Right renal pelvis (tissue), 4 donors: ENCODE measurements around the gene MTOR. TPM values are rescaled to one million over a fixed set of nuclear protein-coding genes. Genes with fewer than 3 reads are reported as not detected.
A peak's percentile ranks its signal among the peaks of the same experiment; 100 is the strongest.
"Not testable (repeated sequence)": the region's sequence is repeated elsewhere in the genome, so short reads cannot be mapped to it uniquely, and the experiment has no call there.

Experiments
- DNase-seq, 4 donors: peaks; one replicate each; pipeline ENCODE4 v3.0.0-alpha.2; 2013; ENCODE audit warnings: low read depth in 4 of 4, low spot score in 3 of 4, missing footprints in 1 of 4
- polyA plus RNA-seq, 4 donors: library from polyadenylated mRNA; unstranded; fragments of 120-200 nt; gene quantifications; one replicate each; pipeline ENCODE4 v1.2.1, GENCODE V29; 2013; ENCODE audit not compliant: insufficient read length in 4 of 4

MTOR gene
- polyA plus RNA-seq, 4 donors = 36.7 to 44.1 (median 39.4) TPM

DNA sequence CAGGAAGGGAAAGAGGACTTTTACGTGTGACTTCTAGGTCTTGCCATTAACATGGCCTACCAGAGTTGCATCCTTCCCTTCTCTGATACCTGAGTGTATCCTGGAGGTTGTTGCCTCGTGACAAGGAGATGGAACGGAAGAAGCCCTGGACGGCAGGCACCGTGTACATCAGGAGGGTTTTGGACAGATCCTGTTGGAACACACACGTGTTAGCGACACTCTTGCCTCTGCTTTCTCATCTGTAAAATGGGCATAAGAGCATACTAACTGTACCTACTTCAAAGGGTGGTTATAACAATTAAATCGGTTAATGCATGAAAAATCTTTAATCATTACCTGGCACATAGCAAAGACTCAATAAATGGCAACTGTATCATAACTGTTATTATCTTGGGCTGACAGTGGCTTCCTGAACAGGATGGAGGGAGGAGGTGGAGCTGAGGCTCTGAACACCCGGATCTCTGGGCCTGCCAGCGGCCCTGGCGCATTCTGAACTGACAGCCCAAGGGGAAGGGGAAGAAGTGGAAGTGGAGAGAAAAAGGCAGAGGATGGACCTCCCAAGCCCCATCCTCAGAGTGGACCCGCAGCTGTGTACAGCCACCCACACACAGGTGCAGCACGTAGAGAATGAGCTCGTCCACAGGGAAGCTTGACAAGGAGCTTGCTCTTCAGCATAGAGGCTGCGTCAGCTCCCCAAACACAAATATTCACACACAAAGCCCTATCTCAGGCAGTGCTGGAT, 132.5 kb downstream of the MTOR start:
- DNase-seq = no peak

DNA sequence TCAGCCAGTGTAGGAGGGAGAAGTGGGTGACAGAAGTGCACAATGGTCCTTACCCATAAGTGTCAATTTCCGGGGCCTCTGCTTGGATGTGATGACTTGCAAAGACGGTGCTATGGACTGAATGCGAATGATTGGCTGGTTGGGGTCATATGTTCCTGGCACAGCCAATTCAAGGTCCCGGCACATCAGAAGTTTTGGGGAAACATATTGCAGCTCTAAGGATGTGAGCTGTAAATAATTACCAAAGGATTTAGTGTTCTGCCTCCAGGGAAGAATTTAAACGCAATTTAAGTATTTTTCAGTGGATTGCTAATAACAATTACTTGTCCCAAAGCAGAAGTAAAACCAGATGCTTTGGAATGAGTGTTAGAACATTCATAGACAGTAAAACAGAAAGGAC, 135.8 kb downstream of the MTOR start:
- DNase-seq = no peak

DNA sequence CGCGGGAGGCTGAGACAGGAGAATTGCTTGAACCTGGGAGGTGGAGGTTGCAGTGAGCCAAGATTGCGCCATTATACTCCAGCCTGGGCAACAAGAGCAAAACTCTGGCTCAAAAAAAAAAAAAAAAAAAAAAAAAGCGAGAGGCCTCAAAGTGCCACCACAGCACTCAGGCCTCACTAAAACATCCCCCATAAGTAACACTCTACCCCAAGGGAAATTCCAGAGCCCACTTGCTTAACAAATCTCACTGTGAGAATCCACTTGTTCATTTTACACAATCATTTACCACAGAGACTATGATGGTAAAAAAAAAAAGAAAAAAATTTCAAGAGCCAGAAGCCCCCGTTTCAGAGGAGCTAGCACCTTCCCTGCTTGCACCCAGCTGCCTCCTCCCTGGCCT, 136.4 kb downstream of the MTOR start:
- DNase-seq = no peak

DNA sequence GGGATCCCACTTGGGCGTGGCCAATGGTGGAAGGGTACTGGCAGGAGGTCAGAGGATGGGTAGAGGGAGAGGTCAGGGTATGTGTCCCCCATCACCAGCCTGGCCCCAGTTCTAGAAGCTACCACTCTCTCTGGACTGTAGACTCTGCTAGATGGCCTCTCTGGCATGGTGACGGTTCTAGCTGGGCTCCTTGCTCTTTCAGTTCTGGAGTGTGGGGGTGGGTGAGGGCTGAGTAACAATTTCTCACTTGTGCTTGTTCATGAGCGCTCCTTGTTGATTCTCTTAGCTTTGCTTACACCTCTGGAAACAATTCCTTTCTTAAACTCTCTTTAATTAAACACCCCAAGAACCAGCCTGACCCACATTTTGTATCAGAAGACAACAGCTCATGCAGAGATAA, 137.4 kb downstream of the MTOR start:
- DNase-seq = no peak

DNA sequence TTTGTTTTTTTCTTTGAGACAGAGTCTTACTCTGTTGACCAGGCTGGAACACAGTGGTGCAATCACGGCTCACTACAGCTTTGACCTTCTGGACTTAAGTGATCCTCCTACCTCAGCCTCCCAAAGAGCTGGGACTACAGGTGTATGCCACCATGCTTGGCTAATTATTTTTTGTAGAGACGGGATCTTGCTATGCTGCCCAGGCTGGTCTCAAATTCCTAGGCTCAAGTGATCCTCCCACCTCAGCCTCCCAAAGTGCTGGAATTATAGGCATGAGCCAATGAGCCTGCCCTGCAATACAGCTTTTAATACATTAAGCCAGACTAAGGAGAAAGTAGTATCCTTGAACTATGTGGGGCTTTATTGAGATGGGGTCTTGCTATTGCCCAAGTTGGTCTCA, 146.0 kb downstream of the MTOR start:
- no peak for DNase-seq

DNA sequence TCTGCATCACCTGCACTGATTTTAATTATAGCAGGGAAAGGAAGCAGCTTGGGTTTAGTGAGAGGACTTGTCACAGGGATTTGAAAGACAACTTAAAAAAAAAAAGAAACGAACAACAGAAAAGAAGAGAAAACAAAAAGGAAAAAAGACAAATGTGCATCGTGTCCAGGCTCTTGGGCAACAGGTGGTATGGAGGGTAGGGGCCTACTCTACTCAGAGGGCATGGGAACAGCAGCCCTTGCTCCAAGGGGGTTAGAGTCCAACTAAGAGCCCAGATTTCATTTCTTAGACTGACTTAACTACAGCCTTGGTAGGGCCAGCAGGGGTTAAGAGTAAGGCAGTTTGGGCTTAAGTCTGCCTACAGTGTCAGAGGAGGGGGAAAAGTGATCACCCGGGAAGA, 147.4 kb downstream of the MTOR start:
- no peak for DNase-seq

DNA sequence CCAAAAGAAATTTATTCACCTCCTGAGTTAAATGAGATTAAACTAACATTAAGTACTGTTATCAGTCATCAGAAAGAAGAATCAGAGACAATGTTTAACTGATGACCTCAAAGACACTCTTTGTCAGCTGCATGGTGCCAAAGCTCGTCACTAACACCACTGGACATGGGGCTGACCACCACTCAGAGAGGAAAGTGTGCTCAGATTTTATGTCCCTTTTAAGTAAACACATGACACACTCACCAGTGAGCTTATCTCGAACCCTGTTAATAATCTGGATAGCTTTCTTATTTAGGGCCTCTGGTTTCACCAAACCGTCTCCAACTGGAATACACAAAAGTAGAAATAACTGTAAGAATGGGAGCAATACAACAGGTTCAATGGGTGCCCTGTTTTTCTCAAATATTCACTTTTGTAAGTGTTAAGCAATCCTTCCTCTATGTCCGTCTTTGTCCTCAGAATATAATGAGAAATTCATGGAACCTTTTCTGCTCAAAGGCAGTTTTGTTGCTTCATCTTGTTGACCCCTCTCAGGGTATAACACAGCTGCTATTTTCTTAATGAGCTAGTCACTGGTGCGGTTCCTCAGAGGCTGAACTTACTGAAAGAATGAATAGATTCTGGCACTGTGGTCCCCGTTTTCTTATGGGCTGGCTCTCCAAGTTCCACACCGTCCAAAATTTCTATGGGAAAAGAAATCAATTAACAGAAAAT, 153.1 kb downstream of the MTOR start:
- DNase-seq = no peak

DNA sequence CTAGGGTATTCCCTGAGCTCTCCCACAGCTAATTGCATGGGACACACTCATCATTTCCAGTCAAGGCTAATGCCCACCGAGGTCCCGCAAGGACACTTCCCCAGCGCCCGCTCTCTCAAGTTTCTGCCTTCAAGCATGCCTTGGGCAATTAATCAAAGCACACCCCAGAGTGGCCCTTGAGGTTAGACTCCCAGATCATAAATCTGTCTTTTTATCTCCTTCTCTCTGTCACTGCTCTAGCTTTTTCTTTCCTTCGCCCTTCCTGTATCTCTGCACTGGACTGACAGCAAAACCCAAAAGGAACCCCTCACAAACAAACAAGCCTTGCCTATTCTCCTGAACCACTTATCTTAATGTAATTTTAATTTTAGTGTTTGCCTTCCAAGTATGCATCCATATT, 154.8 kb downstream of the MTOR start:
- DNase-seq = peak in 3 of 4 donors; percentile 12 to 45 (median 28)

DNA sequence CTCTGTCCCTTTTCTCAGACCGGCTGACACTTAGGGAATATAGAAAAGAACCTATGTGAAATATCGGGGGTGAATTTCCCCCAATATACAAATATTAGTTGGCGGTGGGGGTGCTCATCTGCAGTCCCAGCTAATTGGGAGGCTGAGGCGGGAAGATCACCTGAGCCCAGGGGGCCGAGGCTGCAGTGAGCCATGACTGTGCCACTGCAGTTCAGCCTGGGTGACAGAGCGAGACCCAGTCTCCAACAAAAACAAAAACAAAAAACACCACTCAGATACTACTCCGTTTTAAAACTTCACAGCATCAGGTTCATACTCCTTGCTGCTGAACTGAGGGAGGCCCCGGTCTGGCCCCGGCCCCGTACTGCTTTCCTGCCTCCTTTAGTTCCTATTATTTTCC, 156.8 kb downstream of the MTOR start:
- DNase-seq = no peak

DNA sequence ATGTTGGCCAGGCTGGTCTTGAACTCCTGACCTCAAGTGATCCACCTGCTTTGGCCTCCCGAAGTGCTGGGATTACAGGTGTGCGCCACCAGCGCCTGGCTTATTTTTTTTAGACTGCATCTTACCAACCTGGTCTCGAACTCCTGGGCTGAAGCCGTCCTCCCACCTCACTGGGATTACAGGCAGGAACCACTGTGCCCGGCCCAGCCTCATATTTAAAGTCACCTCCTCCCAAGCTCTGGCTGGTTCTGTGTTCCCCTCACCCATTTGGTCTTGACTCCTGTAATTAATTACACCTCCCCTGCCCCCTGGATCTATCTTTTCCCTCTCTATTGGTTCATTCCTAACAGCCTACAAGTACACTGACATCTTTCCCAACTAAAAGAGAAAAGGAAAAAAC, 161.0 kb downstream of the MTOR start:
- DNase-seq = no peak

DNA sequence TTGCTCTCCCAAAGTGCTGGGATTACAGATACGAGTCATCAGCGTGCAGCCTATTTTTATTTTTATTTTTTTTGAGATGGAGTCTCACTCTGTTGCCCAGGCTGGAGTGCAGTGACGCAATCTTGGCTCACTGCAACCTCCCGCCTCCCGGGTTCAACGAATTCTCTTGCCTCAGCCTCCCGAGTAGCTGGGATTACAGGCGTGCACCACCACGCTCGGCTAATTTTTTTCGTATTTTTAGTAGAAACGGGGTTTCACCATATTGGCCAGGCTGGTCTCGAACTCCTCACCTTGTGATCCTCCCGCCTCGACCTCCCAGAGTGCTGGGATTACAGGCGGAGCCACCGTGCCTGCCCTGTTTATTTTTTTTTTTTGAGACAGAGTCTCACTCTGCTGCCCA, 161.5 kb downstream of the MTOR start:
- DNase-seq = not testable (repeated sequence)

DNA sequence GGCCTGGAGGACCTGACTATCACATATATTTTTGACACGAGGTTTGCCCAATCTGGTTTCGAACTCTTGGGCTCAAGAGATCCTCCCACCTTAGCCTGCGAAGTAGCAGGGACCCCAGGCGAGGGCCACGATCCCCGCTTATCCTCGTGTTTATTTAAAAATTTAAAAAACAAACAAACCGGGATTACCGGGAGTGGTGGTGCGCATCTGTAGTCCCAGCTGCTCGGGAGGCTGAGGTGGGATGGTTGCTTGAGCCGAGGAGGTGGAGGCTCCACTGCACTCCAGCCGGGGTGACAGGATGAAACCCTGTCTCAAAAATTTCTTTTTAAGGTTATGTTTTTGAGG, 162.2 kb downstream of the MTOR start:
- DNase-seq = no peak

DNA sequence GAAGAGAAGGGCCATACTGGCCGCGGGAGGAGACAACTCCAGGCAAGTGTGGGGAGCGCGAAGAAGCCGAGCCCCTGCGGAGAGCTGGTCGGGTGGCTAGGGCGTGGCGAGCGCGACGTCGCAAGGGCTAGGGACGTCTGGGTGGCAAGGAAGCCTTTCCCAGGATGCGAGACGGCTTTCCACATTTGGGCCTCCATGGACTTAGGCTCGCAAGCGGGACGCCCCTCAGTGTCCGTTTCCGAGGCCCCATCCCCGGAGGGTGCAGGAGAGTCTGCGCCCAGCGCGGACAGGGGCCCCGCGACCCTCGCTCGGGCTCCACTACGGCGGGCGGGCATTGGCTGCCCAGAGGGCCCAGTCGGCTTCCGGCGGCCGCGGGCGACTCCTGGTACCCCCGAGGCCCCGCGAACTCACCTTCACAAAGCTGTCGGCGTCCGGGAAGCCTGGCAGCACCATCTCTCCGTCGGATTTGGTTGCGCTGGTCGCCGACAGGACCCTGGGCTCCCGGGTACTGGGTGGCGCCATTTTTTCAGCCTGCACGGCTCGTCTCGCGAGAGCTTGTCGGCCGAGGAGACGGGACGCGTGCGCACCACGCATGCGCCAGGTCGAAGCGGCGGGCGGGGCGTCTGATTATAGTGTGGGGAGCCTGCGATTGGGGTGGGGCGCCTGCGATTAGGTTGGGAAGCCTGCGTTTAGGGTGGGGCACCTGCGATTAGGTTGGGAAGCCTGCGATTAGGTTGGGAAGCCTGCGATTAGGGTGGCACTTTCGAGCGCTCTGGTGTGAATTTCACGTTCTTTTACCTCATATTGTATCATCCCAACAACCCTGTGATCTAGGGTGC, 162.8 kb downstream of the MTOR start, which contains the start of gene EXOSC10:
EXOSC10 (minus strand) TSS at position 560 of the 839 bp plus-strand sequence; CDS start at position 522, 38 bp downstream.
- peak; percentile 75 to 89 (median 78) for DNase-seq

DNA sequence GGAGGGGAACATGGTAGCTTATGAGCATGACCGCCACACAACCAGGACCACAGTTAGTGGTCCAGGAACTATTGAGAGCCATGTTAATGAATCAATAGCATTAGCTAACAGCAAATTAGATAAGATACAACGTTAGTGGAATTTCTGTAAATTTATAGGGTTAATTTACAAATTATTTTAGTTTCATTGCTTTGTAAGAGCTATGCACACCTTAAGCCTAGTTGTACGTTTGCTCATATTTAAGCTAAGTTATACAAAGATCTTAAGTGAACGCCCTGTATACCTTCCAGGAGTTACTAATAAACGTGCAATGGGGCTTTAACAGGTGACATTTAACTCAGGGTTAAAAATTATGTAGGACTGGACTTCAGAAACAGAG, 163.4 kb downstream of the MTOR start:
- DNase-seq = no peak

DNA sequence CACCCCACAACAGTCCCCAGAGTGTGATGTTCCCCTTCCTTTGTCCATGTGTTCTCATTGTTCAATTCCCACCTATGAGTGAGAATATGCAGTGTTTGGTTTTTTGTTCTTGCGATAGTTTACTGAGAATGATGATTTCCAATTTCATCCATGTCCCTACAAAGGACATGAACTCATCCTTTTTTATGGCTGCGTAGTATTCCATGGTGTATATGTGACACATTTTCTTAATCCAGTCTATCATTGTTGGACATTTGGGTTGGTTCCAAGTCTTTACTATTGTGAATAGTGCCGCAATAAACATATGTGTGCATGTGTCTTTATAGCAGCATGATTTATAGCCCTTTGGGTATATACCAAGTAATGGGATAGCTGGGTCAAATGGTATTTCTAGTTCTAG, 178.6 kb downstream of the MTOR start:
- DNase-seq = not testable (repeated sequence)

DNA sequence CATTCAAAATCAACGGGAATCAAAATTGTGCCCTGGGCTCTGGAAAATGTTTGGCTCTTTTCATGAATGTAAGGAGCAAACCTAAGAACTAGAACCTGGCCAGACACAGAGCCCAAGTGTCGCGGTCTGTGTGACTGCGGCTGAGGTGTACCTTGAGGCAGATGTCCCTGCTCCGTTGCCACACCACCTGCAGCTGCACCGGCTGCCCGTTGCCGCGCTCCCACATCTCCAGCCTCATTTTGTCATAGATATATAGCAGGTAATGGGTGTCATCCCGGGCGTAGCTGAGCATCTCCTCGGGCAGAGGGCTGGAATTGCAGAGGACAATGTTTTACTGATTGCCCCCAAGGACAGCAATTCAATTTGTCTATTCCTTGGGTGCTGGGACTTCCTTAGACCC, 181.4 kb downstream of the MTOR start:
- DNase-seq = no peak

DNA sequence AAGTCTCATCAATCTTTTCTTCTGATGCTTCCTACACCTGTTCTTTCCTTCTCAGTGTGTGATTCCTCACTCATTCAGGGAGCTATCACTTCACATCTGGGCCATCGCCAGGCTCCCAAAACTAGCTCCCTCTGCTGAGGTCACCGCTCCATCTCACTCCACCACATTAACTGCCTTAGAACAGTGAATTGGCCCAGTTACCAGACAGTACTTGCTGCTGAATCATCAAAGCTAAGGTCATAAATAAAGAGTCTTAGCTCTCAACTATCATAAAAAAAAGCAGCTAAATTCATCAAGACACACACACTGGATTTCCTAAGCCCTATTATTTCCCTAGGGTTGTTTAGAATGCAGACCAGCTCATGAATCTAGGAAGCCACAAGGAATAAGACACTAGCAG, 183.7 kb downstream of the MTOR start:
- DNase-seq = no peak

DNA sequence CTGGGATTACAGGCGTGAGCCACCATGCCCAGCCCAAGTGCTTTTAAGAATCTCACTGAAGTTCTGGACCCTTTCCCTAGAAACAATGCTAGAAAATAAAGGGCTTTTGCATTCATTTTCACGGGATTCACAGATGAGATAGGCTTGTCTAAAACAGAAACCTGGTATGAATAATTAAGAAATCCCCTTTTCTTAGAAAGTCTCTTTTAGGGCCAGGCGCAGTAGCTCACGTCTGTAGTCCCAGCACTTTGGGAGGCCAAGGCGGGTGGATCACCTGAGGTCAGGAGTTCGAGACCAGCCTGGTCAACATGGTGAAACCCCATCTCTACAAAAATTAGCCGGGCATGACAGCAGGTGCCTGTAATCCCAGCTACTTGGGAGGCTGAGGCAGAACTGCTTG, 189.0 kb downstream of the MTOR start:
- DNase-seq = not testable (repeated sequence)

DNA sequence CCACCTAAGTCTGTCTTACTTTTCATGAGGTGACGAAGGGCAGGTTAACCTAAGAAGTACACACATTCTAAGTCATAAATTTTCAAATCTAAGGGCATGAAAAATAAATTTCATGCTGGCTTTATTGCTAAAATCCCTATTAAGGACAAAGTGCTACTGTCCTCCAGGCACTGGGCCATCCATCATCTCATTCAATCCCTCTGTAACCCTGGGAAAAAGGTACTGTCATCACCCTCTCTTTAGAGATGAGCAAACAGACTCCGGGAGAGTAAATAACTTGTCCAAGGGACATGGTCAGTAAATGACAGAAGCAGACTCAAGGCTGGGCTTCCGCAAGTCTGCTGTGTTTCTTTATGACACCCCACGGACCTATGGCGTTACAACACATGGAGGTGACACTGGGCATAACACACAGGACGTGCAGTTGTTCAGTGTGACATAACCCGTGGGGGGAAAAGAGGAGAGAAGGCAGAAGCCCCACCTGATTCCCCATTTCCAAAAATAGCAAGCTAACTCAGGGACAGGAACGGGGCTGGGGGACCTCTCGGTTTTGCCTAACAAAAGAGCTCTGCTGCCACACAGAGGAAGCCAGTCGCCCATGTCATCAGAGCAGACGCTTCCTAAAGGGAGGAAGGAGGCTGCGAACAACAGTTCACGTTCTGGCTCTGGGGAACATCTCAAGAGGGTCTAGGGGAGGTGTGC, 190.0 kb downstream of the MTOR start:
- DNase-seq = no peak

DNA sequence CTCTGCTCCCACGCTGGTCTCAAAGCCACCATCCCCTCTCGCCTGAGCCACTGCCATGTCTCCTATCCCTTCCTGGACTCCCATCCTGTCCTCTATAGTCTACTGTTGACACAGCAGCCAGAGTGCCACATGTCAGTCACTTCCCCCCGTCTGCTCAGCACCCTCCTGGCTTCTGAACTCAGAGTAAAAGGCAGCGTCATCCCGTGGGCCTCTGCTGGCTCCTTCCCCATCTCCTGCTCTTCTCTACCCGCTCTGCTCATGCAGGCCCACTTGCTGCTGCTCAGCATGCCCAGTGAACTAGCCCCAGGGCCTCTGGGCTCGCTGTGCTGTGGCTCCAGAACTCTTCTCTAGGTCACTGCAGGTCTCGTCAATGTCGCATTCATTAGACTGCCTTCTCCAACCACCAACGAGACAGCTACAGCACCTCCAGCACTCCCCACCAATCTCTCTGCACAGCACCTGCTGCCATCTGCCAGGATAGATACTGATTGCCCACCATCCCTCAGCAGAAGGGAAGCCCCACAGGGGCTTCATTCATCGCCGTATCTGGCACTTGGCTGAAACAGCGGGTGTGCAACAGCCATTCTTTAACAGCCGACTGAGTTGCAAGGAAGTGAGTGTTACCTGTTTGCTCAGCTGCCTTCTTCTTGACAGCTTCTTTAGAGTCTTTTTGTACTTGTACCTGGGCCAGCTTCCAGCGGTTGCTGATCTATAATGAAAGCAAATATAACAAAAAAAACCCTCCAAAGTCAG, 190.7 kb downstream of the MTOR start:
- no peak for DNase-seq
